GM10266 (cell line): ENCODE results near the gene WDR3.
A peak's percentile ranks its signal among the peaks of the same experiment; 100 is the strongest.

Experiments
- DNase-seq: peaks from one replicate; pipeline ENCODE4 v3.0.0; 2012; ENCODE audit errors: extremely low spot score
- CTCF ChIP-seq: IDR thresholded peaks from 2 replicates; pipeline ENCODE4 v1.5.1; 2012; ENCODE audit warnings: mild to moderate bottlenecking, low read depth; ENCODE audit not compliant: control insufficient read depth, insufficient read depth; ENCODE audit errors: missing control alignments

WDR3 gene

GRCh38 chr1:117929343-117930172 lies at the start of gene WDR3, which contains the start of gene GDAP2:
TSS of gene WDR3 (plus strand) at chr1:117929739. CDS start at chr1:117933320, 3,581 bp downstream.
TSS of gene GDAP2 (minus strand) at chr1:117929621. CDS start at chr1:117920357, 9,264 bp downstream.
- TF ChIP-seq CTCF, result no peak
- DNase-seq, result peak; percentile 85

GRCh38 chr1:117883616-117884015 lies 45.9 kb upstream of the WDR3 start:
- DNase-seq, result no peak
- TF ChIP-seq CTCF, result no peak

- DNase-seq, result no peak
- no peak for TF ChIP-seq CTCF
These were observed 43.3 kb upstream of the WDR3 start for GRCh38 chr1:117886101-117886795.

- no peak for DNase-seq
- no peak for TF ChIP-seq CTCF
These were observed 39.1 kb upstream of the WDR3 start for GRCh38 chr1:117890452-117890851.

GRCh38 chr1:117892512-117892911 lies 37.0 kb upstream of the WDR3 start:
- DNase-seq, result no peak

GRCh38 chr1:117894078-117894477 lies 35.5 kb upstream of the WDR3 start:
- no peak for DNase-seq
- no peak for TF ChIP-seq CTCF

More at GRCh38 chr1:117892512-117892911, 37.0 kb upstream of the WDR3 start:
- TF ChIP-seq CTCF, result no peak

GRCh38 chr1:117895482-117896114 lies 33.9 kb upstream of the WDR3 start:
- DNase-seq, result peak; percentile 58
- TF ChIP-seq CTCF, result peak; percentile 72
